ENCODE measurements around the gene LTB4R.
A peak's percentile ranks its signal among the peaks of the same experiment; 100 is the strongest.
"Not testable (repeated sequence)": the region's sequence is repeated elsewhere in the genome, so short reads cannot be mapped to it uniquely, and the experiment has no call there.

LTB4R gene

DNA sequence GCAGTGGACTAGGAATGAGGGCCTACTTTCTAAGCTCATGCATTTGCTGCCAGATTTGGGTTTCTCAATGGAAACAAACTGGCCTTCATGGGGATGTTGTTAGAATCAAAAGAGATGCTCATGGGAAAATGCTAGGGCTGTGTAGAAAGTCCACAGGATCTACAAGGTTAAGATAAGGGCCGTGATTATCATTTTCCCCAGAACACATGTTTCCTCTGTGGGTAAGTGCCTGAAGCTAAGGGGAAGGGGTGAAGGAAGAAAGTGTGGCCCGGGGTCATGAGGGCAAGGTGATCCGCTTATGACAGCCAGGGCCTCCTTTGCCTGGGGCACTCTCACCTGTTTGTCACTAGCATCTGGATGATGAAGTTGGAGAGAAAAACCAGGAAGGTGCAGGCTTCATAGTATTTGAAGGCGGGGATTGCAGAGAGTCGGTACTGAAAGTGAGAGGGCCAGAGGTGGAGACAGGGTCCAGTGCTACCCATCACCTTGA is 13.8 kb downstream of the LTB4R start:
- no peak for DNase-seq

GRCh38 chr14:24325963-24326362 is 14.7 kb downstream of the LTB4R start:
- no peak for DNase-seq

GRCh38 chr14:24327303-24327702 is 16.0 kb downstream of the LTB4R start:
- DNase-seq = no peak

DNA sequence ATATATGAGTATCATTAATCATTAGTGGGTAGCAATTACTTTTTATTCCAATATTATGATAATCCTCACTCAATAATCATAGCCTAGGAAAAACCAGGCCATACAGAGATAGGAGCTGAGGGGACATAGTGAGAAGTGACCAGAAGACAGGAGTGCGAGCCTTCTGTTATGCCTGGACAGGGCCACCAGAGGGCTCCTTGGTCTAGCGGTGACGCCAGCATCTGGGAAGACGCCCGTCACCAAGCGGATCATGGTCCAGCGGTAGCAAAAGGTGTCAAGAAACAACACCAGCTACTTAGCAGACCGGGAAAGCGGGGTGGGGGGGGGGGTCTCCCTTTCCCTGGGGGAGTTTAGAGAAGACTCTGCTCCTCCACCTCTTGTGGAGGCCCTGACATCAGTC is 16.6 kb downstream of the LTB4R start:
- not testable (repeated sequence) for DNase-seq

DNA sequence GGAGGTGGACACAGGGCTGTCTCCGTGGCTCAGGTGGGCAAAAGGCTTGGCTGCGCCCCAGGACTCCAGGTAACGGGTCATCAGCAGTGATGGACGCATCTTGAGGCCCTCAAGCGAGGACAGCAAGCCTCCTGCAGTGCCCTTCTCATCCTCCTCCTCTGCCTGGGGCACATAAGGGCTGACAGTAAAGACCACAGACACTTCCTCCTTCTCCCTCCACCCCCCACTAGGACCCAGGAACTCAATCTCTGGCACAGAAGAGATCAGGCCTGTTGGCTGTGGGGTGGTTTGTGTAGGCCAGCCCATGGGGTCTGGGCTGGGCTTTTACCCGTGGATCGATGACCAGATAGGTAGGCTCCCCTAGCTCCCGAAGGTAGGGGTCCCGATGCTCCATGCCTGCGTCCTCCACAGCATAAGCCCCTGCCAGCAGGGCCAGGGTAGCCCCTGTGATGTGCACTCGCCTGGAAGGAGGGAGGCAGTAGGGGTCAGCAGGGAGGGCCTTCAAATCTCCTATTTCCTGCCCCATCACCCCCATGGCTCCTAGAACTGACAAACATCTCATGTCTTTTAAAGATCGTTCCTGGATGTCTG is 17.9 kb downstream of the LTB4R start:
- DNase-seq = no peak

- no peak for DNase-seq
These were observed 18.4 kb downstream of the LTB4R start for GRCh38 chr14:24329736-24330135.

DNA sequence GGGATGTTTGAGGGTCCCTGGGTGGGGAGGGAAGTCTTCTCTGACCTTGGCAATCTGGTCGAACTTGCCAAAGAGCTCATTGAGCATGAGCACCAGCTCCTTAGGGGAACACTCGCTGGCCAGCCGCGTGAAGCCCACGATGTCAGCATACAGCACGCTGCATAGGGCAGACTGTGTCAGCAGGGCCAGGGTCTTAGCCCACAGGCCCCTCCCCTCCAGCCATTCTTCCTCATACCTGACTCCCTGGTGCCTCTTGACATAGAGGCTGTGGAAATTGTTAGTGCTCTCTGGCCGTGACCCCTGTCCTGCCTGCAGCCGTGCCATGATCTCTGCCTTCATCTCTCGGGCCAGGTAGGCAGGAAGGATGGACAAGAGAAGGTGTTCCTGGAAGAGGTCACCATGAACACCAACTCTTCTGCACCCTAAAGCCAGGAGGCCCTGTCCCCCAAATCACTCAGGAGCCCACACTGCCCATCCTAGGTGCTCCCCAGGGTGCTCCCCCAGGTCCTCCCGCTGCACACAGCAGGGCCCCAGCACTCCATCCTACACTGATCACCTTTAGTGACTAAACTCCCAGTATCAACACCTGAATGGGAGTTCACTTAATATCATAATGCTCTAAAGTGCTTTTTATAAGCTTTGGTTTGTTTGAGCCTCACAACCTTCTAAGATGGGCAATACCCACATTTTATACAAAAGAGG is 19.8 kb downstream of the LTB4R start:
- DNase-seq = no peak

- DNase-seq = no peak
These were observed 20.5 kb downstream of the LTB4R start for GRCh38 chr14:24331731-24332267.

GRCh38 chr14:24332268-24332993 is 21.1 kb downstream of the LTB4R start:
- peak; percentile 71 for DNase-seq

- no peak for DNase-seq
These were observed 23.4 kb downstream of the LTB4R start, which contains the start of gene ADCY4 for GRCh38 chr14:24334431-24335291. Gene ADCY4 (minus strand): TSS chr14:24335071. CDS start chr14:24334652, 419 bp downstream.

GRCh38 chr14:24335461-24336171 is 24.3 kb downstream of the LTB4R start:
- no peak for DNase-seq

DNA sequence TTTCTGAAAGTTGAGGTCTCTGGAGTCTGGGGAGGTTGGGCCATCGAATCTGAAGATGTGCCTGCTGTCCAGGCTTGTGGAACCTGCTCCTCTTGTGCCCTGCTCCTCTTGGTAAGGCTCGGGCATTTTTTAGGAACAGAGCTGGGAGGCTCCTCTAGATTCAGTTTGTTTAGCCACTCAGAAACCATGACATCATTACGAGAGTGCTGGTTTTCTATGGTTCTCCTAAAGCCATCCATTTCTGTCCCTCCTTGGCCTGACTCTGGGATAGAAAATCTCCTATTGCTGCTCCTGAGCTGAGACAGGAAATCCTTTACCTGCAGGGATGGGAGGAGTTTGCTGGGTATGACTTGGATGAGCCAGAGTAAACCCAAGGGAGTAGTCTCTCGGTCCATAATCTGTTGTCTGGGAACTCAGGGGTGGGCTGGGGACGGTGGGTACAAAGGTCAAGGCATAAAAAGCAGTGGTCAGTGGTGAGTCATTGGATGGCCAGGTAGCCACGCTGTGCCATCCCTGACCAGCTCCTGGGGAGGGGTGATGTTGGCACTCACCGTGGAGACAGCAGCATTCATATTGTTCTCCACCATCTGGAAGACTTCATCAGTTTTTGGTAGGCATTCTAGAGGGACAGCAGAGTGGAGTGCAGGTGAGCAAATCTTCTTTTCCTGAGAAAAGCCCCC is 26.0 kb downstream of the LTB4R start:
- no peak for DNase-seq

DNA sequence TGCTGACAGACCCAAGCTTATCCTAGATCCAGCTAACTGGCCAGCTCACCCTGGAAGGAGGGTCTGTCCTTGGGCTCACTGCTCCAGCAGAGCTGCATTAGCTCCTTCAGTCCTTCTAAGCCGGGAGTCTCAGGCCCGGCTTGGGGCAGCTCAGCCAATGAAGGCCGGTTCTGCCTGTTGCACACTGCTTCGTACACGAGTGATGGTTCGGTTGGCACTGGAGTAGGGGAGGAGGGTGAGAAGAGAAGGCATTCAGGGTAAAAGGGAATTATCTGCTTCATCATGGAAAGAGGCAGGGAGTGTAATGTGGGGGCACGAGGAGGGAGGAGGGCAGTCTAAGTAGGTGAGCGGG is 26.5 kb downstream of the LTB4R start:
- DNase-seq = no peak

DNA sequence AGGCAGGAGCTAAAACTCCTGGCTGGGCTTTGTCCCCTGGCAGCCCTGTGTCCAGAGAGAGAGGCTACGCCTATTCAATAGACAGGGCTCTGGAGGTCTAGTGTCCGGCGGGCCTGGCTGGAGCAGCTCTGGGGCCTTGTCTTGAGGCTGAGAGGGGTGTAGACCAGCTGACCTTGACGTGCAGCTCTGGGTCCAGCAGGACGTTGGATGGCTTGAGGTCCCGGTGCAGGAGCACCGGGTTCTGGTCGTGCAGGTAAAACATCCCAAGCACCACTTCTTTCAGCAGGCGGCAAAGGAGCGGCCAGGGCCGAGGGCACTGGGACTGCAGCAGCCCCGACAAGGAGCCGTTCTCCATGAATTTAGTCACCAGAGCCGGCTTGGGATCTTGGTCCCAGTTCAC is 27.5 kb downstream of the LTB4R start:
- DNase-seq = no peak

GRCh38 chr14:24339284-24340151 is 28.2 kb downstream of the LTB4R start, which contains the start of gene RIPK3:
Gene RIPK3 (minus strand): TSS chr14:24339991. CDS start chr14:24339826, 165 bp downstream.
- DNase-seq = no peak

DNA sequence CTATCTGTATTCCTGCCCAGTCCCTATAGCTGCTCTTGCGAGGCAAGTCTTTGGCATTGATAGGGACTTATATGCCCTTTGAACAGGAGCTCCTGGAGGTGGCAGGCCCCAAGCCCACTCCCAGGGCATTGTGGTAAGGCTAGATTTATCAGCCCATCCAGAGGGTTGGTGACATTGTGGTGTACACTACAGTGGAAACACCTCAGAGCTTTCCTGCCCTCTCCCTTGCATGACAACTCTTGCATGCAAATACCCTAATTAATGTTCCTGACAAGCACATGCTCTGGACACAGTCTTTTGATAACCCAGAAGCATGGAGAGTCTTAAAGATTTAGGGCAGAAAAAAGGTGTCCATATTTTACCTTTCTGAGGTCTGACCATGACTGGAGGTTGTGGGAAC is 29.3 kb downstream of the LTB4R start:
- no peak for DNase-seq

GRCh38 chr14:24342889-24343288 is 31.6 kb downstream of the LTB4R start:
- DNase-seq = no peak

GRCh38 chr14:24343795-24344660 is 32.7 kb downstream of the LTB4R start:
- DNase-seq = no peak

GRCh38 chr14:24347134-24347533 is 35.8 kb downstream of the LTB4R start:
- DNase-seq = no peak
